GM12878 (cell line): ENCODE results near the gene REL. TPM values are rescaled to one million over a fixed set of nuclear protein-coding genes. Genes with fewer than 3 reads are reported as not detected.
"Not testable (repeated sequence)": the region's sequence is repeated elsewhere in the genome, so short reads cannot be mapped to it uniquely, and the experiment has no call there.

Source experiments
- ATAC-seq: fragments of 200-7000 bp; cut with Tn5 transposase; 3 replicates; pipeline ENCODE4 v1.9.1; 2020; ENCODE audit warnings: mild to moderate bottlenecking, moderate library complexity
- BruUV-seq: library from RNA; stranded (reverse); fragments of 400-500 nt; replicated peaks from 2 replicates; lab custom pipeline; 2021; lab: Mats Ljungman, UMichigan
- CTCF ChIA-PET: fragments of 300-600 bp; sonication (Branson Sonifier 250); formaldehyde crosslinking; extraction: SDS; loops from one replicate; lab custom pipeline; 2021; ENCODE audit warnings: inconsistent platforms; lab: Yijun Ruan, JAX
- POLR2A ChIA-PET: fragments of 350-600 bp; formaldehyde crosslinking; extraction: SDS; loops from one replicate; lab custom pipeline; 2021; ENCODE audit warnings: inconsistent platforms; lab: Charles Lee
- RAD21 ChIA-PET: fragments of 300-600 bp; sonication (Branson Sonifier 250); formaldehyde crosslinking; loops from one replicate; lab custom pipeline; 2023; ENCODE audit warnings: antibody characterized with exemption; ENCODE audit not compliant: unreplicated experiment; lab: Charles Lee
- SMC1A ChIA-PET: fragments of 300-600 bp; sonication (Branson Sonifier 250); formaldehyde crosslinking; loops from one replicate; lab custom pipeline; 2023; ENCODE audit not compliant: unreplicated experiment, uncharacterized antibody; lab: Charles Lee
- DNase-seq: peaks from one replicate; pipeline ENCODE4 v3.0.0-alpha.2; 2011; ENCODE audit warnings: low read depth, low spot score
- FAIRE-seq: peaks from 3 replicates; lab custom pipeline; 2011; peaks lifted over from hg19 to GRCh38; lab: Jason Lieb, UNC
- H2AFZ ChIP-seq: 2 replicates; pipeline ENCODE4 v1.6.0; 2011; ENCODE audit warnings: low read depth, low read length, control low read depth; ENCODE audit not compliant: control insufficient read depth
- H3K27ac ChIP-seq: 2 replicates; pipeline ENCODE4 v1.5.1; 2011; ENCODE audit warnings: control low read depth; ENCODE audit not compliant: control insufficient read depth, insufficient read depth
- H3K27me3 ChIP-seq, 2 experiments: replicated peaks in 1 of 2; 2 replicates each; pipeline versions ENCODE4 v1.6.0 to v1.6.1; 2011; ENCODE audit warnings: low read length in 1 of 2; ENCODE audit not compliant: control insufficient read depth in 2 of 2, insufficient read depth in 2 of 2
- H3K36me3 ChIP-seq, 2 experiments: 2 replicates each; pipeline ENCODE4 v1.5.1; 2011; ENCODE audit warnings: low read length in 1 of 2; ENCODE audit not compliant: control insufficient read depth in 2 of 2, insufficient read depth in 2 of 2
- H3K4me1 ChIP-seq: 2 replicates; pipeline ENCODE4 v1.6.1; 2011; ENCODE audit warnings: mild to moderate bottlenecking, low read length, moderate library complexity, mixed read lengths; ENCODE audit not compliant: control insufficient read depth, insufficient read depth
- H3K4me2 ChIP-seq: 2 replicates; pipeline ENCODE4 v1.6.0; 2011; ENCODE audit warnings: control low read depth; ENCODE audit not compliant: control insufficient read depth, insufficient read depth
- H3K4me3 ChIP-seq: fragments of 200-600 bp; sonication (generic); 2 replicates; pipeline ENCODE4 v1.5.1; 2016
- H3K79me2 ChIP-seq: 2 replicates; pipeline ENCODE4 v1.6.0; 2011; ENCODE audit warnings: low read length; ENCODE audit not compliant: control insufficient read depth, insufficient read depth
- H3K9ac ChIP-seq: 2 replicates; pipeline ENCODE4 v1.8.0; 2011; ENCODE audit warnings: low read length, control low read depth, mixed read lengths; ENCODE audit not compliant: control insufficient read depth, insufficient read depth
- H3K9me3 ChIP-seq: replicated peaks from 3 replicates; pipeline ENCODE4 v1.5.1; 2011; ENCODE audit warnings: mild to moderate bottlenecking, low read length; ENCODE audit not compliant: control insufficient read depth, insufficient read depth
- H4K20me1 ChIP-seq: 2 replicates; pipeline ENCODE4 v1.6.0; 2011; ENCODE audit not compliant: control insufficient read depth, insufficient read depth
- IKZF2 ChIP-seq, 2 experiments: fragments of 450-650 bp; IDR thresholded peaks; 2 replicates each; pipeline ENCODE4 v1.6.1; 2017; ENCODE audit warnings: mild to moderate bottlenecking in 2 of 2, moderate library complexity in 2 of 2
- RAD51 ChIP-seq: fragments of 450-650 bp; IDR thresholded peaks from 2 replicates; pipeline ENCODE4 v1.6.1; 2016; ENCODE audit warnings: moderate library complexity, mild to moderate bottlenecking, inconsistent platforms
- RFX5 ChIP-seq: IDR thresholded peaks from 2 replicates; pipeline ENCODE4 v1.6.1; 2011; ENCODE audit warnings: low read depth, low read length, improper control_type of control experiment
- ZNF217 ChIP-seq: fragments of 450-650 bp; IDR thresholded peaks from 2 replicates; pipeline ENCODE4 v1.6.1; 2017; ENCODE audit warnings: antibody characterized with exemption, mild to moderate bottlenecking
- WGBS: methylation state at CpG from one replicate; pipeline ENCODE4 v1.1.6; 2016; ENCODE audit warnings: low lambda C conversion rate; ENCODE audit not compliant: insufficient replicate concordance, insufficient coverage; ENCODE audit errors: missing lambda C conversion rate; 5-methylcytosine and 5-hydroxymethylcytosine counted together
- in situ Hi-C: fragments of 300-500 bp; cut with MboI; formaldehyde crosslinking; loops from 9 replicates; pipeline ENCODE4 v1.14.3; 2018; ENCODE audit warnings: mixed read lengths
- intact Hi-C: fragments of 100-400 bp; cut with micrococcal nuclease; formaldehyde crosslinking; loops from one replicate; pipeline ENCODE4 v1.14.2; 2022; ENCODE audit not compliant: unreplicated experiment
- polyA plus RNA-seq, 11 experiments: library from polyadenylated mRNA; depleted of rRNA in 4 of 11; unstranded in 6 of 11; stranded (reverse) in 5 of 11; fragments of >200 nt; fragmentation: Nextera tagmentation in 4 of 11; fragmentation: Illumina TruSeq in 1 of 11; extraction: Ambion mirVana in 4 of 11; extraction: Trizol in 1 of 11; gene quantifications; 1 replicate in 1 of 11; 2 replicates in 10 of 11; pipeline versions ENCODE4 v1.2.1 to v1.2.3, GENCODE V29; 2011 to 2016; ENCODE audit warnings: inconsistent platforms in 2 of 11, missing spikeins in 2 of 11, low read depth in 1 of 11
- total RNA-seq, 4 experiments: library from RNA; depleted of rRNA in 3 of 4; stranded (reverse); fragments of >200 nt in 3 of 4; fragmentation: Illumina TruSeq in 1 of 4; extraction: Trizol in 1 of 4; gene quantifications; 2 replicates each; pipeline versions ENCODE4 v1.2.1 to v1.2.3, GENCODE V29; 2013 to 2021
- TF ChIP-seq, protein P1 (sequence below): fragments of 450-650 bp; IDR thresholded peaks from 2 replicates; pipeline ENCODE4 v1.6.1; 2016; ENCODE audit warnings: mild to moderate bottlenecking

REL gene
- total and polyA plus RNA-seq, 10 of the 15 experiments (the other 5 are each of a cell fraction or from before 2014, with no cell fraction given) = 6.3 to 52.4 (median 26.6) TPM

DNA sequence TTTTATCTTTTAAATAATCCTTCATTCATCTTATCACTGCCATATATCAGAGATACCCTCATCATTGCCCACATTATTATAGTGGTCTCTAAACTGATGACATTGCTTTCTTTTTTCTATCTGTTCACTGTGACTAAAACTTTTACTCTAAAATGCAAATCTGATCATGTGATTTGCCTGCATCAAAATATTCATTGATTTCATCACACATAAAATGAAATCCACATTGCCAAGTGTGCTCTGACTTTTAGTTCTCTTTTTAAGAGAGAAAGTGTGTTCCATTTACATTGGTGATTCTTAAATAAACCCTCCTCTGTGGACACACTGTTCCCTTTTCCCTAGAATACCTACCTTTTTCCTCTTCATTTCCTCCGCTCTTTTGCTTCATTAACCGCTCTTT, 7.5 kb downstream of the REL start:
- Histone ChIP-seq H3K4me3 (peak overlapping the region; percentile 38; the same call in 1 of the 2 replicates), H2AFZ (no peak overlapping the region), H3K27ac (no peak overlapping the region), H3K79me2 (peaks cover 84% of the 10 kb centered on the region), H3K9ac (no peak overlapping the region), H3K9me3 (peaks cover 2% of the 10 kb centered on the region; the same call in 1 of the 3 replicates), H3K4me2 (peak overlapping the region; percentile 50), H3K36me3 (peaks cover 0 to 21% of the 10 kb centered on the region in 2 experiments; a peak in 2 of 4 replicates), H3K4me1 (peaks cover 9% of the 10 kb centered on the region), H4K20me1 (no peaks in the 10 kb centered on the region), H3K27me3 (no peaks in the 10 kb centered on the region)
- FAIRE-seq = no peak
- CTCF ChIA-PET = no interaction called here
- WGBS = 100% methylated on average over 2 of the region's 2 CpGs
- TF ChIP-seq RAD51 (0 out of 2 replicates have a peak, but pooled peaks have one; percentile 9), IKZF2 (IDR thresholded peaks at IDR 0.05) (peak in 1 of 2 experiments; percentile 20; a peak in 1 of 4 replicates), RFX5 (no peak), ZNF217 (no peak)
- TF ChIP-seq, protein P1, sequence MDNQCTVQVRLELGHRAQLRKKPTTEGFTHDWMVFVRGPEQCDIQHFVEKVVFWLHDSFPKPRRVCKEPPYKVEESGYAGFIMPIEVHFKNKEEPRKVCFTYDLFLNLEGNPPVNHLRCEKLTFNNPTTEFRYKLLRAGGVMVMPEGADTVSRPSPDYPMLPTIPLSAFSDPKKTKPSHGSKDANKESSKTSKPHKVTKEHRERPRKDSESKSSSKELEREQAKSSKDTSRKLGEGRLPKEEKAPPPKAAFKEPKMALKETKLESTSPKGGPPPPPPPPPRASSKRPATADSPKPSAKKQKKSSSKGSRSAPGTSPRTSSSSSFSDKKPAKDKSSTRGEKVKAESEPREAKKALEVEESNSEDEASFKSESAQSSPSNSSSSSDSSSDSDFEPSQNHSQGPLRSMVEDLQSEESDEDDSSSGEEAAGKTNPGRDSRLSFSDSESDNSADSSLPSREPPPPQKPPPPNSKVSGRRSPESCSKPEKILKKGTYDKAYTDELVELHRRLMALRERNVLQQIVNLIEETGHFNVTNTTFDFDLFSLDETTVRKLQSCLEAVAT = 0 out of 2 replicates have a peak, but pooled peaks have one; percentile 80
- no peak for ATAC-seq
- in situ Hi-C loops = no loop called here
- POLR2A ChIA-PET = interaction anchor here (1.3 kb wide), 1 partner anchor 83 kb away, joined by 3 read pairs; no protein-coding TSS in a partner anchor
- no TSS peak for BruUV-seq
- RAD21 ChIA-PET = no interaction called here
- intact Hi-C loops = loop anchor here (10.0 kb wide), 1 partner anchor 184 kb away; no protein-coding TSS in a partner anchor
- no peak for DNase-seq
- SMC1A ChIA-PET = interaction anchor here (0.6 kb wide), 1 partner anchor 110 kb away, joined by 3 read pairs; no protein-coding TSS in a partner anchor

DNA sequence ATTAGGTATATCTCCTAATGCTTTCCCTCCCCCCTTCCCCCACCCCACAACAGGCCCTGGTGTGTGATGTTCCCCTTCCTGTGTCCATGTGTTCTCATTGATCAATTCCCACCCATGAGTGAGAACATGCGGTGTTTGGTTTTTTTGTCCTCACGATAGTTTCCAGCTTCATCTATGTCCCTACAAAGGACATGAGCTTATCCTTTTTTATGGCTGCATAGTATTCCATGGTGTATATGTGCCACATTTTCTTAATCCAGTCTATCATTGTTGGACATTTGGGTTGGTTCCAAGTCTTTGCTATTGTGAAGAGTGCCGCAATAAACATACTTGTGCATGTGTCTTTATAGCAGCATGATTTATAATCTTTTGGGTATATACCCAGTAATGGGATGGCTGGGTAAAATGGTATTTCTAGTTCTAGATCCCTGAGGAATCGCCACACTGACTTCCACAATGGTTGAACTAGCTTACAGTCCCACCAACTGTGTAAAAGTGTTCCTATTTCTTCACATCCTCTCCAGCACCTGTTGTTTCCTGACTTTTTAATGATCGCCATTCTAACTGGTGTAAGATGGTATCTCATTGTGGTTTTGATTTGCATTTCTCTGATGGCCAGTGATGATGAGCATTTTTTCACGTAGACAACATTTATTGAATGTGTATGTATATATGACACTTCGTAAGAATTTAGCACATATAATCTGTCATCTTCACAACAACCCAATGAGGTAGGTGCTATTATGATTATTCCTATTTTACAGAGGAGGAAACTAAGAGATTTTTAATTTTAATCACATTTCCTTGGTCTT, 8.4 kb downstream of the REL start:
- intact Hi-C loops = loop anchor here (10.0 kb wide), 1 partner anchor 185 kb away; no protein-coding TSS in a partner anchor
- CTCF ChIA-PET = interaction anchor here (1.8 kb wide), 1 partner anchor 109 kb away, joined by 7 read pairs; no protein-coding TSS in a partner anchor
- H2AFZ ChIP-seq, DNase-seq, BruUV-seq, H3K9me3 ChIP-seq, H3K27me3 ChIP-seq, H3K9ac ChIP-seq, H4K20me1 ChIP-seq, FAIRE-seq, ATAC-seq, H3K4me1 ChIP-seq, H3K27ac ChIP-seq, in situ Hi-C loops: not testable (repeated sequence)
- POLR2A ChIA-PET = interaction anchor here (0.9 kb wide), 1 partner anchor 9 kb away, joined by 3 read pairs; no protein-coding TSS in a partner anchor
- Histone ChIP-seq H3K4me2 (peak overlapping the region; percentile 50), H3K36me3 (peaks cover 0 to 26% of the 10 kb centered on the region in 2 experiments; a peak in 2 of 4 replicates), H3K79me2 (peaks cover 78% of the 10 kb centered on the region), H3K4me3 (peak overlapping the region; percentile 38; the same call in 1 of the 2 replicates)
- RAD21 ChIA-PET = interaction anchor here (1.3 to 1.7 kb wide), 2 partner anchors 9 to 57 kb away, joined by 5 to 8 read pairs; no protein-coding TSS in a partner anchor
- SMC1A ChIA-PET = interaction anchor here (0.7 to 2.9 kb wide), 3 partner anchors 8 to 103 kb away, joined by 3 to 11 read pairs (median 8); partner anchors contain the start of gene REL
- 71% methylated on average over 7 of the region's 7 CpGs for WGBS
